T-helper 17 cell (primary cell): ENCODE results near the gene KRTAP1-4. TPM values are rescaled to one million over a fixed set of nuclear protein-coding genes. Genes with fewer than 3 reads are reported as not detected.
"Not testable (repeated sequence)": the region's sequence is repeated elsewhere in the genome, so short reads cannot be mapped to it uniquely, and the experiment has no call there.

ENCODE experiments used
- ATAC-seq: fragments of 150-1000 bp; cut with Tn5 transposase; 2 replicates; pipeline ENCODE4 v1.10.0; 2021; ENCODE audit warnings: mild to moderate bottlenecking, moderate library complexity
- DNase-seq, 3 donors: peaks; one replicate each; pipeline versions ENCODE4 v3.0.0 to v3.0.0-alpha.2; 2020 to 2021
- H3K9me3 ChIP-seq: one replicate; pipeline ENCODE4 v1.7.0; 2013; ENCODE audit warnings: low read length, mild to moderate bottlenecking; ENCODE audit not compliant: control insufficient read depth, poor library complexity, severe bottlenecking
- H3K27ac Mint-ChIP-seq: one replicate; pipeline ENCODE4 v1.8.0; 2022; ENCODE audit warnings: mild to moderate bottlenecking, moderate library complexity, mixed read lengths
- H3K27me3 Mint-ChIP-seq: one replicate; pipeline ENCODE4 v1.8.0; 2022; ENCODE audit warnings: mixed read lengths
- H3K36me3 Mint-ChIP-seq: one replicate; pipeline ENCODE4 v1.8.0; 2022; ENCODE audit warnings: low read depth, mixed read lengths
- H3K4me1 Mint-ChIP-seq: one replicate; pipeline ENCODE4 v1.8.0; 2022; ENCODE audit warnings: mild to moderate bottlenecking, mixed read lengths
- H3K4me3 Mint-ChIP-seq: one replicate; pipeline ENCODE4 v1.8.0; 2022; ENCODE audit warnings: mild to moderate bottlenecking, moderate library complexity, mixed read lengths
- total RNA-seq, 4 donors: library from RNA in 2 of 4; stranded (reverse) in 2 of 4; gene quantifications; one replicate each; pipeline ENCODE4 v1.2.3 and lab custom pipeline; 2022 to 2026

The KRTAP1-4 gene
- total RNA-seq, 2 donors from 2014 or later, result not detected

DNA sequence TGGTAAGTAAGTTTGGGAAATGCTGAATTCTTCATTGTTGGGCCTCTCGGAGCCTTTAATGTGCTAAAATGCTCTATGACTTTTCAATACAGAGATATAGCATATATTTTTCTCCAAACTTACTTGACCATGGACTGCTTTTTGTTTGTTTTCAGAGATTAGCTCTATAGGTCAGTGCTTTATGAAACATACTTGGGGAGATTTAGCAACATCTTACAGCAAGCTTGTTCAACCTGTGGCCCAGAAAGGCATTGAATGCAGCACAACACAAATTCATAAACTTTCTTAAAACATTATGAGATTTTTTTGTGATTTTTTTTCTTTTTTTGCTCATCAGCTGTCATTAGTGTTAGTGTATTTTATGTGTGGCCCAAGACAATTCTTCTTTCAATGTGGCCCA, 20.1 kb downstream of the KRTAP1-4 start:
- Mint-ChIP-seq H3K4me1 (no peaks in the 10 kb centered on the region), H3K36me3 (no peaks in the 10 kb centered on the region), H3K27ac (no peak overlapping the region), H3K27me3 (peaks cover 12% of the 10 kb centered on the region), H3K4me3 (no peak overlapping the region)
- DNase-seq (no peak), ATAC-seq (no peak)
- H3K9me3 ChIP-seq, result no peaks in the 10 kb centered on the region

DNA sequence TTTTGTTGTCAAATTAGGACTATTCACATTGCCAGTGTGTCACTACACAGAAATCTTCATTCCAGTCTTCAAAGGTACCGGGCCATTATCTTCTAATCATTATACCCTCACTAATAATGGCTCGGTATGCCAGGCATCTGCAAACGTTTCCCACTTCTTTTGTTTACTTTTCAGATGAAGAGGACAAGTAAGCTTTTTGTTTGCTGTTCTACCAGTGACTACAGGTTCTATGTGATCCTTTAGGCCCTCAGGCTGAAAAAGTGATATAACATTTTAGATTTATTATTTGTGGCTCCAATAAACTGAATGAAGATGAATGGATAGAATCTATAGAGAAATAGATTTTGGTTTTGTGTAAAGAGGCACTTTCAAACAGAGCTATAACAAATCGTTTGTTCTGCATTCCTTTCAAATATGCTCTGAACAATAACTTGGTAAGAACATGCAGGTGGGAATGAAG, 20.7 kb downstream of the KRTAP1-4 start:
- no peak overlapping the region for H3K4me3 Mint-ChIP-seq

GRCh38 chr17:41008811-41009210, 21.2 kb downstream of the KRTAP1-4 start, which contains the start of gene KRTAP3-1:
KRTAP3-1 (minus strand) TSS chr17:41009128; CDS start chr17:41009074, 54 bp downstream.
- no peak for ATAC-seq
- no peak for DNase-seq
- H3K27me3 Mint-ChIP-seq, result peaks cover 16% of the 10 kb centered on the region
- no peaks in the 10 kb centered on the region for H3K36me3 Mint-ChIP-seq
- H3K4me1 Mint-ChIP-seq, result no peaks in the 10 kb centered on the region
- H3K9me3 ChIP-seq, result no peaks in the 10 kb centered on the region
- H3K4me3 Mint-ChIP-seq, result no peak within 1 kb of the TSS
- H3K27ac Mint-ChIP-seq, result peak within 1 kb of the TSS; percentile 61

More for the DNA sequence above, 20.7 kb downstream of the KRTAP1-4 start:
- no peaks in the 10 kb centered on the region for H3K9me3 ChIP-seq
- ATAC-seq, result no peak
- Mint-ChIP-seq H3K4me1 (no peaks in the 10 kb centered on the region), H3K27me3 (peaks cover 11% of the 10 kb centered on the region), H3K36me3 (no peaks in the 10 kb centered on the region), H3K27ac (no peak overlapping the region)
- no peak for DNase-seq

DNA sequence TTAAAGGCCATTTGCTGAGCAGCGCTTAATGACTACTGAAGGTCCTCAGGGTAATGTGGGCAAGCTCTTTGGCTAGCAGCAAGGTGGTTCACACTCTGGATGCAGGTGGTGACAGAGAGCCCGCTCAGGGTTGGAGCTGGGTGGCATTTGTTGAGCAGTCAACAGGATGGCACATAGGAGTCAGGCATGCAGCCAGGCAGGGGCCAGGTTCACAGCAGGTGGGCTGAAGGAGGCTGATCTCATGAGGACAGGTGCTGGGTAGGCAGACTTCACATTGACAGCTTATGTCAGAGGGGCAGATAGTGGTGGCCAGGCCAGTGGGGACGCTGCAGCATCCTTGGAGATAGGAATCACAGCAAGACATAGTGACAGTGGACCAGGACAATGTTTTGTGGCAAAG, 25.6 kb downstream of the KRTAP1-4 start:
- no peak for ATAC-seq
- peaks cover 45% of the 10 kb centered on the region for H3K27me3 Mint-ChIP-seq
- no peak overlapping the region for H3K4me3 Mint-ChIP-seq
- no peak overlapping the region for H3K27ac Mint-ChIP-seq
- H3K4me1 Mint-ChIP-seq, result no peaks in the 10 kb centered on the region
- DNase-seq, result no peak
- H3K36me3 Mint-ChIP-seq, result no peaks in the 10 kb centered on the region
- H3K9me3 ChIP-seq, result no peaks in the 10 kb centered on the region

- DNase-seq, result no peak
- no peak for ATAC-seq
- Mint-ChIP-seq H3K27ac (no peak overlapping the region), H3K4me3 (no peak overlapping the region), H3K27me3 (peaks cover 49% of the 10 kb centered on the region), H3K4me1 (no peaks in the 10 kb centered on the region), H3K36me3 (no peaks in the 10 kb centered on the region)
- H3K9me3 ChIP-seq, result no peaks in the 10 kb centered on the region
These were observed 26.1 kb downstream of the KRTAP1-4 start for GRCh38 chr17:41003926-41004325.

GRCh38 chr17:41002814-41003213, 27.2 kb downstream of the KRTAP1-4 start:
- no peak overlapping the region for H3K4me3 Mint-ChIP-seq
- DNase-seq (no peak), ATAC-seq (no peak)
- H3K27me3 Mint-ChIP-seq, result peaks cover 50% of the 10 kb centered on the region
- peaks cover 3% of the 10 kb centered on the region for H3K36me3 Mint-ChIP-seq
- no peaks in the 10 kb centered on the region for H3K4me1 Mint-ChIP-seq
- H3K27ac Mint-ChIP-seq, result no peak overlapping the region
- H3K9me3 ChIP-seq, result no peaks in the 10 kb centered on the region

- peaks cover 60% of the 10 kb centered on the region for H3K27me3 Mint-ChIP-seq
- peaks cover 8% of the 10 kb centered on the region for H3K36me3 Mint-ChIP-seq
- no peaks in the 10 kb centered on the region for H3K4me1 Mint-ChIP-seq
- no peaks in the 10 kb centered on the region for H3K9me3 ChIP-seq
- no peak overlapping the region for H3K27ac Mint-ChIP-seq
- ATAC-seq (no peak), DNase-seq (no peak)
- no peak overlapping the region for H3K4me3 Mint-ChIP-seq
These were observed 28.2 kb downstream of the KRTAP1-4 start for GRCh38 chr17:41001795-41002194.

GRCh38 chr17:40999563-40999962, 30.4 kb downstream of the KRTAP1-4 start, which contains the start of gene KRTAP3-2:
KRTAP3-2 (minus strand) TSS chr17:40999906; CDS start chr17:40999853, 53 bp downstream.
- H3K4me3 Mint-ChIP-seq, DNase-seq, H3K9me3 ChIP-seq, ATAC-seq, H3K36me3 Mint-ChIP-seq, H3K4me1 Mint-ChIP-seq, H3K27ac Mint-ChIP-seq: not testable (repeated sequence)
- H3K27me3 Mint-ChIP-seq, result peaks cover 70% of the 10 kb centered on the region

GRCh38 chr17:40997361-40997760, 32.6 kb downstream of the KRTAP1-4 start:
- no peaks in the 10 kb centered on the region for H3K4me1 Mint-ChIP-seq
- DNase-seq, result no peak
- peaks cover 8% of the 10 kb centered on the region for H3K36me3 Mint-ChIP-seq
- H3K4me3 Mint-ChIP-seq, result no peak overlapping the region
- H3K27me3 Mint-ChIP-seq, result peaks cover 73% of the 10 kb centered on the region
- no peaks in the 10 kb centered on the region for H3K9me3 ChIP-seq
- no peak overlapping the region for H3K27ac Mint-ChIP-seq
- no peak for ATAC-seq

DNA sequence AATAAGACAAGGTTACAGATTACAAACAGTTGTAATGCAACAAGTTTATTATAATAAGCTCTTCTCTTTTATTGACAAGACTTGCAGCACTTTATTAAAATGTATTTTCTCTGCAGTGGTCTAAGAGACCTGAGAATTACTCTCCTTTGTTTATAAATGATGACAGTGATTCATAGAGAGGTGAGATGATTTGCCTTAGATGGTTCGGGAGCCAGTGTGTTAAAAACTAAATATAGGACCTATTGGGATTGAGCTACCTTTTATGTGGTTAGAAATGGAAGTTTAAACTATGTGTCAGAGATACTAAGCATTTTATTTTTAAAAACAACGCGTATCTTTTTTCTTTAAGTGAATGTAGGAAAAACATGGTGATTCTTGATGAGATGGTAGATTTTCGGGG, 33.2 kb downstream of the KRTAP1-4 start:
- Mint-ChIP-seq H3K27me3 (peaks cover 74% of the 10 kb centered on the region), H3K4me1 (no peaks in the 10 kb centered on the region), H3K36me3 (peaks cover 8% of the 10 kb centered on the region), H3K27ac (no peak overlapping the region), H3K4me3 (no peak overlapping the region)
- DNase-seq (no peak), ATAC-seq (no peak)
- no peaks in the 10 kb centered on the region for H3K9me3 ChIP-seq

GRCh38 chr17:40995116-40995515, 34.9 kb downstream of the KRTAP1-4 start:
- H3K27ac Mint-ChIP-seq, result no peak overlapping the region
- DNase-seq, result no peak
- H3K27me3 Mint-ChIP-seq, result peaks cover 76% of the 10 kb centered on the region
- H3K36me3 Mint-ChIP-seq, result peaks cover 8% of the 10 kb centered on the region
- no peak for ATAC-seq
- H3K4me1 Mint-ChIP-seq, result no peaks in the 10 kb centered on the region
- no peaks in the 10 kb centered on the region for H3K9me3 ChIP-seq
- H3K4me3 Mint-ChIP-seq, result no peak overlapping the region

GRCh38 chr17:40993839-40994238, 36.2 kb downstream of the KRTAP1-4 start, which contains the start of gene KRTAP3-3:
KRTAP3-3 (minus strand) TSS chr17:40994164; CDS start chr17:40994097, 67 bp downstream.
- peaks cover 8% of the 10 kb centered on the region for H3K36me3 Mint-ChIP-seq
- no peaks in the 10 kb centered on the region for H3K9me3 ChIP-seq
- H3K27ac Mint-ChIP-seq, result no peak within 1 kb of the TSS
- H3K4me1 Mint-ChIP-seq, result no peaks in the 10 kb centered on the region
- H3K4me3 Mint-ChIP-seq, result no peak within 1 kb of the TSS
- H3K27me3 Mint-ChIP-seq, result peaks cover 69% of the 10 kb centered on the region
- ATAC-seq, result no peak
- no peak for DNase-seq

- H3K4me1 Mint-ChIP-seq, result no peaks in the 10 kb centered on the region
- DNase-seq (no peak), ATAC-seq (no peak)
- H3K9me3 ChIP-seq, result no peaks in the 10 kb centered on the region
- peaks cover 5% of the 10 kb centered on the region for H3K36me3 Mint-ChIP-seq
- peaks cover 63% of the 10 kb centered on the region for H3K27me3 Mint-ChIP-seq
- H3K4me3 Mint-ChIP-seq, result no peak overlapping the region
- H3K27ac Mint-ChIP-seq, result no peak overlapping the region
These were observed 36.9 kb downstream of the KRTAP1-4 start for GRCh38 chr17:40993084-40993483.

- Mint-ChIP-seq H3K27ac (no peak overlapping the region), H3K36me3 (peaks cover 4% of the 10 kb centered on the region), H3K4me1 (no peaks in the 10 kb centered on the region), H3K4me3 (no peak overlapping the region), H3K27me3 (peaks cover 64% of the 10 kb centered on the region)
- no peaks in the 10 kb centered on the region for H3K9me3 ChIP-seq
- DNase-seq (no peak), ATAC-seq (no peak)
These were observed 37.3 kb downstream of the KRTAP1-4 start for GRCh38 chr17:40992666-40993065.
